ENCODE data around the gene PTGFRN.
"Not testable (repeated sequence)": the region's sequence is repeated elsewhere in the genome, so short reads cannot be mapped to it uniquely, and the experiment has no call there.

DNA sequence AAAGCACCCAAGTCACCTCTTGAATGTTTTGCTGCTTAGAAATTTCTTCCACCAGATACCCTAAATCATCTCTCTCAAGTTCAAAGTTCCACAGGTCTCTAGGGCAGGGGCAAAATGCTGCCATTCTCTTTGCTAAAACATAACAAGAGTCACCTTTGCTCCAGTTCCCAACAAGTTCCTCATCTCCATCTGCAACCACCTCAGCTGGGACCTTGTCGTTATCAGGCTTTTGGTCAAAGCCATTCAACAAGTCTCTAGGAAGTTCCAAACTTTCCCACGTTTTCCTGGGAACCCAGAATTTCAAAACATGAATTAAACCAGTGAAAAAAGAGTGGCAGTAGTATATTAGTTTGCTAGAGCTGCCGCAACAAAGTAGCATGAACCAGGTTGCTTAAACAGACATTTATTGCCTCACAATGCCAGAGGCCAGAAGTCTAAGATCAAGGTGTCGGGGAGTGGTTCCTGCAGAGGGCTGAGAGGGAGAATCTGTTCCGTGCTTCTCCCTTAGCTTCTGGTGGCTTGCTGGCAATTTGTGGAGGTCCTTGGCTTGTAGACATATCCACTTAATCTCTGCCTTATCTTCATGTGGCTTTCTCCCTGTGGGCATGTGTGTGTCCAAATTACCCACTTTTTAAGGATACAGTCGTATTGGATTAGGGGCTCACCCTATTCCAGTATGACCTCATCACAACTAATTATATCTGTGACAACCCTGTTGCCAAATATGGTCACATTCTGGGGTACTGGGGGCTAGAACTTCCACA, 30.2 kb downstream of the PTGFRN start:
- not testable (repeated sequence) for TF ChIP-seq POLR2AphosphoS5 (IDR thresholded peaks at IDR 0.05; ENCODE audit: low read depth); EZH2 (IDR thresholded peaks at IDR 0.05; ENCODE audit: low read depth, unreplicated experiment)
- TF ChIP-seq, protein P1, sequence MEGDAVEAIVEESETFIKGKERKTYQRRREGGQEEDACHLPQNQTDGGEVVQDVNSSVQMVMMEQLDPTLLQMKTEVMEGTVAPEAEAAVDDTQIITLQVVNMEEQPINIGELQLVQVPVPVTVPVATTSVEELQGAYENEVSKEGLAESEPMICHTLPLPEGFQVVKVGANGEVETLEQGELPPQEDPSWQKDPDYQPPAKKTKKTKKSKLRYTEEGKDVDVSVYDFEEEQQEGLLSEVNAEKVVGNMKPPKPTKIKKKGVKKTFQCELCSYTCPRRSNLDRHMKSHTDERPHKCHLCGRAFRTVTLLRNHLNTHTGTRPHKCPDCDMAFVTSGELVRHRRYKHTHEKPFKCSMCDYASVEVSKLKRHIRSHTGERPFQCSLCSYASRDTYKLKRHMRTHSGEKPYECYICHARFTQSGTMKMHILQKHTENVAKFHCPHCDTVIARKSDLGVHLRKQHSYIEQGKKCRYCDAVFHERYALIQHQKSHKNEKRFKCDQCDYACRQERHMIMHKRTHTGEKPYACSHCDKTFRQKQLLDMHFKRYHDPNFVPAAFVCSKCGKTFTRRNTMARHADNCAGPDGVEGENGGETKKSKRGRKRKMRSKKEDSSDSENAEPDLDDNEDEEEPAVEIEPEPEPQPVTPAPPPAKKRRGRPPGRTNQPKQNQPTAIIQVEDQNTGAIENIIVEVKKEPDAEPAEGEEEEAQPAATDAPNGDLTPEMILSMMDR (conservative IDR thresholded peaks at IDR 0.05; ENCODE audit: low read depth in 2 of 2) = not testable (repeated sequence)
- TF ChIP-seq, protein P2, sequence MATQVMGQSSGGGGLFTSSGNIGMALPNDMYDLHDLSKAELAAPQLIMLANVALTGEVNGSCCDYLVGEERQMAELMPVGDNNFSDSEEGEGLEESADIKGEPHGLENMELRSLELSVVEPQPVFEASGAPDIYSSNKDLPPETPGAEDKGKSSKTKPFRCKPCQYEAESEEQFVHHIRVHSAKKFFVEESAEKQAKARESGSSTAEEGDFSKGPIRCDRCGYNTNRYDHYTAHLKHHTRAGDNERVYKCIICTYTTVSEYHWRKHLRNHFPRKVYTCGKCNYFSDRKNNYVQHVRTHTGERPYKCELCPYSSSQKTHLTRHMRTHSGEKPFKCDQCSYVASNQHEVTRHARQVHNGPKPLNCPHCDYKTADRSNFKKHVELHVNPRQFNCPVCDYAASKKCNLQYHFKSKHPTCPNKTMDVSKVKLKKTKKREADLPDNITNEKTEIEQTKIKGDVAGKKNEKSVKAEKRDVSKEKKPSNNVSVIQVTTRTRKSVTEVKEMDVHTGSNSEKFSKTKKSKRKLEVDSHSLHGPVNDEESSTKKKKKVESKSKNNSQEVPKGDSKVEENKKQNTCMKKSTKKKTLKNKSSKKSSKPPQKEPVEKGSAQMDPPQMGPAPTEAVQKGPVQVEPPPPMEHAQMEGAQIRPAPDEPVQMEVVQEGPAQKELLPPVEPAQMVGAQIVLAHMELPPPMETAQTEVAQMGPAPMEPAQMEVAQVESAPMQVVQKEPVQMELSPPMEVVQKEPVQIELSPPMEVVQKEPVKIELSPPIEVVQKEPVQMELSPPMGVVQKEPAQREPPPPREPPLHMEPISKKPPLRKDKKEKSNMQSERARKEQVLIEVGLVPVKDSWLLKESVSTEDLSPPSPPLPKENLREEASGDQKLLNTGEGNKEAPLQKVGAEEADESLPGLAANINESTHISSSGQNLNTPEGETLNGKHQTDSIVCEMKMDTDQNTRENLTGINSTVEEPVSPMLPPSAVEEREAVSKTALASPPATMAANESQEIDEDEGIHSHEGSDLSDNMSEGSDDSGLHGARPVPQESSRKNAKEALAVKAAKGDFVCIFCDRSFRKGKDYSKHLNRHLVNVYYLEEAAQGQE (IDR thresholded peaks at IDR 0.05; ENCODE audit: unreplicated experiment) = not testable (repeated sequence)
